Retinal pigment epithelial cell (primary cell): ENCODE measurements around the gene VIPR1.

Experiments used
- DNase-seq: peaks from one replicate; pipeline ENCODE4 v3.0.0-alpha.2; 2010; ENCODE audit warnings: low read depth
- H3K4me3 ChIP-seq: 2 replicates; pipeline ENCODE4 v1.5.1; 2011; ENCODE audit warnings: mild to moderate bottlenecking, low read length, control low read depth, moderate library complexity
- TF ChIP-seq, protein P1 (sequence below): conservative IDR thresholded peaks from 2 replicates; pipeline ENCODE4 v1.5.1; 2011; ENCODE audit warnings: low read depth, low read length, control low read depth, inconsistent platforms

The VIPR1 gene

GRCh38 chr3:42502429-42503250 is at the start of gene VIPR1:
Gene VIPR1, plus strand, starts transcription at chr3:42502643. Its CDS starts 93 bp downstream, at chr3:42502736.
- peak; percentile 5 for DNase-seq
- TF ChIP-seq, protein P1, sequence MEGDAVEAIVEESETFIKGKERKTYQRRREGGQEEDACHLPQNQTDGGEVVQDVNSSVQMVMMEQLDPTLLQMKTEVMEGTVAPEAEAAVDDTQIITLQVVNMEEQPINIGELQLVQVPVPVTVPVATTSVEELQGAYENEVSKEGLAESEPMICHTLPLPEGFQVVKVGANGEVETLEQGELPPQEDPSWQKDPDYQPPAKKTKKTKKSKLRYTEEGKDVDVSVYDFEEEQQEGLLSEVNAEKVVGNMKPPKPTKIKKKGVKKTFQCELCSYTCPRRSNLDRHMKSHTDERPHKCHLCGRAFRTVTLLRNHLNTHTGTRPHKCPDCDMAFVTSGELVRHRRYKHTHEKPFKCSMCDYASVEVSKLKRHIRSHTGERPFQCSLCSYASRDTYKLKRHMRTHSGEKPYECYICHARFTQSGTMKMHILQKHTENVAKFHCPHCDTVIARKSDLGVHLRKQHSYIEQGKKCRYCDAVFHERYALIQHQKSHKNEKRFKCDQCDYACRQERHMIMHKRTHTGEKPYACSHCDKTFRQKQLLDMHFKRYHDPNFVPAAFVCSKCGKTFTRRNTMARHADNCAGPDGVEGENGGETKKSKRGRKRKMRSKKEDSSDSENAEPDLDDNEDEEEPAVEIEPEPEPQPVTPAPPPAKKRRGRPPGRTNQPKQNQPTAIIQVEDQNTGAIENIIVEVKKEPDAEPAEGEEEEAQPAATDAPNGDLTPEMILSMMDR, result no peak
- peak within 1 kb of the TSS; percentile 31 for H3K4me3 ChIP-seq

DNA sequence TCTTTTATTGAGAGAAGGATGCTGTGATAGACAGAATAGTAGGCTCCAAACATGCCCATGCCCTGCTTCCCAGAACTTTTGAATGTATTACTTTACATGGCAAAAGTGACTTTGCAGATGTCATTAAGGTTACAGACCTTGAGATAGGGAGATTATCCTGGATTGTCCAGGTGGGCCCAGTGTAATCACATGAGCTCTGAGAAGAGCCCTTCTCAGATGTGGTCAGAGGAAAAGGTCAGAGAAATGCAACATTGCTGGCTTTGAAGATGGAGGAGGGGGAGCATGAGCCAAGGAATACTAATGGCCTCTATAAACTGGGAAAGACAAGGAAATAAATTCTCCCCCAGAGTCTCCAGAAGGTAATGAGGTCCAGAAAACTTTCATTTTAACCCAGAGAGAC is 46.2 kb upstream of the VIPR1 start:
- TF ChIP-seq, protein P1, result no peak
- DNase-seq, result no peak
- no peak overlapping the region for H3K4me3 ChIP-seq

GRCh38 chr3:42459151-42459550 is 43.3 kb upstream of the VIPR1 start:
- TF ChIP-seq, protein P1, result no peak
- no peak for DNase-seq
- H3K4me3 ChIP-seq, result no peak overlapping the region

GRCh38 chr3:42461762-42462161 is 40.7 kb upstream of the VIPR1 start:
- H3K4me3 ChIP-seq, result no peak overlapping the region
- TF ChIP-seq, protein P1, result no peak
- no peak for DNase-seq

DNA sequence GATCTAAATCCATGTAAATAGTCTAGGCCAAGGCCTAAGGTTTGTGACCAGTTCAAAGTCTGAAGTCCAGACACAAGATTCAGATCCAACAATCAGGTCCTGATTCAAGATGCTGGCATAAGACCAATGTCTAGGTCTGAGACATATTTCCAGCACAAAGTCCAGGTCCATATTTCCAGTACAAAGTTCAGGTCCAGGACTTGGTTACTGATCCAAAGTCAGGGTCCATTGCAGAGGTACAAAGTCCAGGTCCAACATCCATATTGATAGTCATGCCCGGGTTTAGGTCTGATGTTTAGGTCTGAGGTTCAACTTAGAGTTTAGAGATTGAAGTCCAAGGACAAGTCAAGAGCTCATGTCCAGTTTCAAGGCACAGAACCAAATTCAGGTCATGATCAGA is 39.4 kb upstream of the VIPR1 start:
- DNase-seq, result no peak
- TF ChIP-seq, protein P1, result no peak
- no peak overlapping the region for H3K4me3 ChIP-seq

- no peak for DNase-seq
- H3K4me3 ChIP-seq, result no peak overlapping the region
- TF ChIP-seq, protein P1, result no peak
Measured at GRCh38 chr3:42468111-42468510, 34.3 kb upstream of the VIPR1 start.

GRCh38 chr3:42472555-42472954 is 29.9 kb upstream of the VIPR1 start:
- TF ChIP-seq, protein P1, result no peak
- no peak overlapping the region for H3K4me3 ChIP-seq

More at GRCh38 chr3:42472555-42472954, 29.9 kb upstream of the VIPR1 start:
- DNase-seq, result no peak
